Measurements from ENCODE around the gene SLC25A48.

Gene SLC25A48

GRCh38 chr5:135930029-135930948, 95.8 kb downstream of the SLC25A48 start:
- ChIA-PET POLR2A (ENCODE audit: low non-redundant PET) (no interaction called here), CTCF (interaction anchor here (0.6 kb wide), 1 partner anchor 89 kb away, joined by 3 read pairs; no protein-coding TSS in a partner anchor)
- TF ChIP-seq CTCF (conservative IDR thresholded peaks at IDR 0.05; ENCODE audit: low read depth) = no peak
- no peak overlapping the region for H3K27ac ChIP-seq
- DNase-seq (ENCODE audit: low spot score) = no peak

GRCh38 chr5:135930949-135931295, 96.5 kb downstream of the SLC25A48 start:
- POLR2A ChIA-PET (ENCODE audit: low non-redundant PET) = no interaction called here
- no peak for DNase-seq (ENCODE audit: low spot score)
- CTCF ChIA-PET = interaction anchor here (0.6 kb wide), 1 partner anchor 88 kb away, joined by 3 read pairs; no protein-coding TSS in a partner anchor
- TF ChIP-seq CTCF (conservative IDR thresholded peaks at IDR 0.05; ENCODE audit: low read depth) = no peak
- H3K27ac ChIP-seq = no peak overlapping the region

GRCh38 chr5:135934939-135935338, 100.5 kb downstream of the SLC25A48 start:
- no peak for TF ChIP-seq CTCF (conservative IDR thresholded peaks at IDR 0.05; ENCODE audit: low read depth)
- H3K27ac ChIP-seq = no peak overlapping the region
- no peak for DNase-seq (ENCODE audit: low spot score)
- POLR2A ChIA-PET (ENCODE audit: low non-redundant PET) = no interaction called here
- CTCF ChIA-PET = no interaction called here

- no peak for TF ChIP-seq CTCF (conservative IDR thresholded peaks at IDR 0.05; ENCODE audit: low read depth)
- DNase-seq (ENCODE audit: low spot score) = no peak
- POLR2A ChIA-PET (ENCODE audit: low non-redundant PET) = no interaction called here
- CTCF ChIA-PET = interaction anchor here (0.6 to 1.0 kb wide), 5 partner anchors 27 to 122 kb away, joined by 3 to 5 read pairs (median 3); no protein-coding TSS in a partner anchor
- H3K27ac ChIP-seq = no peak overlapping the region
These were observed 102.9 kb downstream of the SLC25A48 start for GRCh38 chr5:135937245-135937911.
